SK-N-SH (cell line): ENCODE measurements around the gene CDK6. TPM values are rescaled to one million over a fixed set of nuclear protein-coding genes. Genes with fewer than 3 reads are reported as not detected.

Experiments used
- CTCF ChIA-PET: fragments of 300-600, 350-600 bp; formaldehyde crosslinking; extraction: SDS; loops from one replicate; lab custom pipeline; 2021; lab: Yijun Ruan, JAX
- POLR2A ChIA-PET: fragments of 350-600 bp; sonication (Branson Sonifier 250); formaldehyde crosslinking; extraction: SDS; loops from one replicate; lab custom pipeline; 2020; ENCODE audit warnings: antibody characterized with exemption, inconsistent platforms; lab: Yijun Ruan, JAX
- DNase-seq: peaks from one replicate; pipeline ENCODE4 v3.0.0; 2012
- H2AFZ ChIP-seq: fragments of 200-600 bp; sonication (generic); 2 replicates; pipeline ENCODE4 v1.8.1; 2016; ENCODE audit warnings: antibody characterized with exemption, mild to moderate bottlenecking, low read depth
- H3F3A ChIP-seq: fragments of 200-600 bp; sonication (generic); replicated peaks from 2 replicates; pipeline ENCODE3; 2016; ENCODE audit warnings: antibody characterized with exemption, mild to moderate bottlenecking; ENCODE audit not compliant: insufficient read depth
- H3K27ac ChIP-seq, 2 experiments: fragments of 200-500 bp in 1 of 2; fragments of 200-600 bp in 1 of 2; sonication (Bioruptor generic) in 1 of 2; sonication (generic), shearing (Covaris generic) in 1 of 2; 2 replicates each; pipeline versions ENCODE4 v1.5.1 to v1.6.1; 2014 to 2016; ENCODE audit warnings: low read depth in 2 of 2, inconsistent platforms in 1 of 2, low read length in 1 of 2, mild to moderate bottlenecking in 1 of 2, mixed read lengths in 1 of 2
- H3K27me3 ChIP-seq: fragments of 200-600 bp; sonication (generic), shearing (Covaris generic); 2 replicates; pipeline ENCODE4 v1.6.1; 2016; ENCODE audit warnings: mixed run types; ENCODE audit not compliant: insufficient read depth
- H3K36me3 ChIP-seq, 2 experiments: fragments of 200-500 bp in 1 of 2; fragments of 200-600 bp in 1 of 2; sonication (Bioruptor generic) in 1 of 2; sonication (generic) in 1 of 2; replicated peaks in 1 of 2; 2 replicates each; pipeline versions ENCODE3 to v1.5.1; 2014 to 2016; ENCODE audit warnings: low read length in 1 of 2, mild to moderate bottlenecking in 1 of 2; ENCODE audit not compliant: insufficient read depth in 2 of 2, control insufficient read depth in 1 of 2
- H3K4me1 ChIP-seq, 2 experiments: fragments of 200-500 bp in 1 of 2; fragments of 200-600 bp in 1 of 2; sonication (Bioruptor generic) in 1 of 2; sonication (generic), shearing (Covaris generic) in 1 of 2; 2 replicates each; pipeline versions ENCODE4 v1.5.1 to v1.6.1; 2014 to 2016; ENCODE audit warnings: low read depth in 1 of 2, low read length in 1 of 2, mixed run types in 1 of 2; ENCODE audit not compliant: insufficient read depth in 2 of 2, control insufficient read depth in 1 of 2
- H3K4me2 ChIP-seq: fragments of 200-600 bp; sonication (generic), shearing (Covaris generic); 2 replicates; pipeline ENCODE4 v1.6.1; 2017; ENCODE audit warnings: mixed run types
- H3K4me3 ChIP-seq, 2 experiments: fragments of 200-500 bp in 1 of 2; fragments of 200-600 bp in 1 of 2; sonication (Bioruptor generic) in 1 of 2; sonication (generic), shearing (Covaris generic) in 1 of 2; 2 replicates each; pipeline versions ENCODE4 v1.5.1 to v1.8.1; 2014 to 2016; ENCODE audit warnings: low read depth in 2 of 2, inconsistent platforms in 1 of 2, low read length in 1 of 2, mild to moderate bottlenecking in 1 of 2, mixed read lengths in 1 of 2, moderate library complexity in 1 of 2
- H3K79me2 ChIP-seq: fragments of 200-600 bp; sonication (generic); 2 replicates; pipeline ENCODE4 v1.8.1; 2017; ENCODE audit warnings: mild to moderate bottlenecking; ENCODE audit not compliant: insufficient read depth
- H3K9ac ChIP-seq: fragments of 200-600 bp; sonication (generic); 2 replicates; pipeline ENCODE4 v1.6.1; 2017; ENCODE audit warnings: mixed run types
- H3K9me2 ChIP-seq: fragments of 200-600 bp; sonication (generic); 2 replicates; pipeline ENCODE4 v1.6.1; 2017; ENCODE audit warnings: mixed run types
- H3K9me3 ChIP-seq: fragments of 200-600 bp; sonication (generic); 2 replicates; pipeline ENCODE4 v1.6.1; 2017; ENCODE audit warnings: mixed run types, mild to moderate bottlenecking, moderate library complexity
- H4K20me1 ChIP-seq: fragments of 200-600 bp; sonication (generic); 2 replicates; pipeline ENCODE4 v1.6.1; 2017; ENCODE audit warnings: mild to moderate bottlenecking, mixed run types; ENCODE audit not compliant: insufficient read depth
- CHD2 ChIP-seq: fragments of 150-350 bp; IDR thresholded peaks from 2 replicates; pipeline ENCODE4 v1.6.1; 2018; ENCODE audit warnings: low read length; ENCODE audit not compliant: partially characterized antibody
- ELF1 ChIP-seq: IDR thresholded peaks from 2 replicates; pipeline ENCODE4 v1.4.0; 2012
- EP300 ChIP-seq, 2 experiments: IDR thresholded peaks; 2 replicates each; pipeline versions ENCODE4 v1.4.0 to v1.6.1; 2012; ENCODE audit warnings: borderline replicate concordance in 1 of 2, low read depth in 1 of 2, low read length in 1 of 2
- EZH2phosphoT487 ChIP-seq: fragments of 200-600 bp; sonication (generic); IDR thresholded peaks from 2 replicates; pipeline ENCODE4 v1.6.1; 2017; ENCODE audit warnings: low read depth, mixed run types, mild to moderate bottlenecking, antibody characterized with exemption, moderate library complexity, borderline replicate concordance
- FOXM1 ChIP-seq: IDR thresholded peaks from 2 replicates; pipeline ENCODE4 v1.4.0; 2012; ENCODE audit warnings: low read depth, mild to moderate bottlenecking
- GABPA ChIP-seq: IDR thresholded peaks from 2 replicates; pipeline ENCODE4 v1.4.0; 2012; ENCODE audit warnings: low read depth, mild to moderate bottlenecking
- GATA2 ChIP-seq: sonication (generic); formaldehyde crosslinking; IDR thresholded peaks from 2 replicates; pipeline ENCODE4 v1.5.0; 2020; ENCODE audit warnings: mild to moderate bottlenecking, missing genetic modification reagents
- MEF2A ChIP-seq: IDR thresholded peaks from 2 replicates; pipeline ENCODE4 v1.4.0; 2012; ENCODE audit warnings: low read depth, borderline replicate concordance
- NFIC ChIP-seq: IDR thresholded peaks from 2 replicates; pipeline ENCODE4 v1.4.0; 2012; ENCODE audit warnings: borderline replicate concordance
- RAD21 ChIP-seq: IDR thresholded peaks from 2 replicates; pipeline ENCODE4 v1.6.1; 2012; ENCODE audit warnings: mild to moderate bottlenecking, low read length
- RFX5 ChIP-seq: IDR thresholded peaks from 2 replicates; pipeline ENCODE4 v1.6.1; 2012; ENCODE audit warnings: mild to moderate bottlenecking, improper control_type of control experiment, low read length
- SMC3 ChIP-seq: IDR thresholded peaks from 2 replicates; pipeline ENCODE4 v1.6.1; 2012; ENCODE audit warnings: low read depth, low read length, improper control_type of control experiment
- TAF1 ChIP-seq: IDR thresholded peaks from 2 replicates; pipeline ENCODE4 v1.6.1; 2012; ENCODE audit warnings: low read depth, mild to moderate bottlenecking, low read length, moderate library complexity, borderline replicate concordance
- TEAD4 ChIP-seq: IDR thresholded peaks from 2 replicates; pipeline ENCODE4 v1.4.0; 2012; ENCODE audit warnings: mild to moderate bottlenecking, borderline replicate concordance; ENCODE audit not compliant: insufficient read depth
- WGBS: methylation state at CpG from one replicate; pipeline ENCODE4 v1.1.6; 2017; ENCODE audit warnings: low lambda C conversion rate; 5-methylcytosine and 5-hydroxymethylcytosine counted together
- polyA plus RNA-seq, 3 experiments: library from polyadenylated mRNA; depleted of rRNA; stranded (reverse); fragments of >200 nt; gene quantifications; 2 replicates each; pipeline ENCODE4 v1.2.3, GENCODE V29; 2012
- TF ChIP-seq, protein P1 (sequence below): fragments of 200-600 bp; sonication (generic); IDR thresholded peaks from 2 replicates; pipeline ENCODE4 v1.6.1; 2017; ENCODE audit warnings: antibody characterized with exemption, mild to moderate bottlenecking, moderate library complexity
- TF ChIP-seq, protein P2 (sequence below): IDR thresholded peaks from 2 replicates; pipeline ENCODE4 v1.6.1; 2012; ENCODE audit warnings: mild to moderate bottlenecking, low read depth, low read length, moderate library complexity
- TF ChIP-seq, protein P3 (sequence below): fragments of 150-350 bp; IDR thresholded peaks from 2 replicates; pipeline ENCODE4 v1.6.1; 2016; ENCODE audit warnings: mild to moderate bottlenecking, low read depth, low read length

Gene CDK6
- polyA plus RNA-seq, 1 of the 3 experiments (the other 2 are of a cell fraction), result 30.3 TPM

DNA sequence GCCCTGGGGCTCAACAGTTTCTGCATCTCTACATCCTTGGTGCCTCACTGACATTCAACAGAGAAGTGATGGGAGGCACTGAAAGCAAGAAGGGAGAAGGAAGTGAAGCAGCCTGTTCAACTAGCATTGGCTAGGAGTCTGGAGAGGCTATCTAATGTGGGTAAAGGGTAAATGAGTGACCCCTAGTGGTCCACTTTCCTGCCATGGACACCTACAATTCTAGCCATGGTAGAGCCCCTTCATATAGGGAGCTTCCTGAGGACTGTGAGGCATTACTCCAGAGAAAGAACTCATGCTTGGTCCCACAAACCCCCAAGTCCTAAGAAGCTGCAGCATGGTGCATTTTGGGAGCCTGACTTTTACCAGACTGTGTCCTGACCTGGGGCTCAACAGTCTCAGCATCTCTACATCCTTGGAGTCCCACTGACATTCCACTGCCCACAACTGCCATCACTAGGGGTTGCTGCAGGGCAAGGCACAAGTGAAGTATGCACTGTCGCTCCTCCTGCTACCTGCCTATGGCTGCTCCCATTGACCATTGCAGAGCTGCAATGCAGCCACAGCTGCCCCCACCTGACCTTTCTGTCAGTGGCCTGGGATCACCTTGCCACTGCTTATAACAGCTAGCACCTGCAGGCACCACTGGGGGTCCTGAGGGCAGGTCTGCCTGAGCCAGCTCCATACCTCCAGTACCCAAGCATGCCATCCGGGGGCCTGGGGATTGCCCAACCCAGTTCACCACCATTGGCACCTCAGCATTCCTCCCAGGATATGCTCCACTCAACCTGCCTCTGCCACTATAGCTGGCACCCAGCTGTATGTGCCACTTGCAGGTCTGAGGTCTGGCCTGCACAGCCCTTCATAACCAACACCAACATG is 44.1 kb upstream of the CDK6 start:
- H3K4me2 ChIP-seq, result no peak overlapping the region
- 60% methylated on average over 2 of the region's 2 CpGs for WGBS
- ChIA-PET CTCF (interaction anchor here (0.9 to 1.3 kb wide), 4 partner anchors 11 to 260 kb away, joined by 3 read pairs; no protein-coding TSS in a partner anchor), POLR2A (no interaction called here)
- TF ChIP-seq RAD21, result peak; percentile 68
- TF ChIP-seq RFX5, result no peak
- TF ChIP-seq SMC3, result peak; percentile 44; the same call in 1 of the 2 replicates
- TF ChIP-seq, protein P1, sequence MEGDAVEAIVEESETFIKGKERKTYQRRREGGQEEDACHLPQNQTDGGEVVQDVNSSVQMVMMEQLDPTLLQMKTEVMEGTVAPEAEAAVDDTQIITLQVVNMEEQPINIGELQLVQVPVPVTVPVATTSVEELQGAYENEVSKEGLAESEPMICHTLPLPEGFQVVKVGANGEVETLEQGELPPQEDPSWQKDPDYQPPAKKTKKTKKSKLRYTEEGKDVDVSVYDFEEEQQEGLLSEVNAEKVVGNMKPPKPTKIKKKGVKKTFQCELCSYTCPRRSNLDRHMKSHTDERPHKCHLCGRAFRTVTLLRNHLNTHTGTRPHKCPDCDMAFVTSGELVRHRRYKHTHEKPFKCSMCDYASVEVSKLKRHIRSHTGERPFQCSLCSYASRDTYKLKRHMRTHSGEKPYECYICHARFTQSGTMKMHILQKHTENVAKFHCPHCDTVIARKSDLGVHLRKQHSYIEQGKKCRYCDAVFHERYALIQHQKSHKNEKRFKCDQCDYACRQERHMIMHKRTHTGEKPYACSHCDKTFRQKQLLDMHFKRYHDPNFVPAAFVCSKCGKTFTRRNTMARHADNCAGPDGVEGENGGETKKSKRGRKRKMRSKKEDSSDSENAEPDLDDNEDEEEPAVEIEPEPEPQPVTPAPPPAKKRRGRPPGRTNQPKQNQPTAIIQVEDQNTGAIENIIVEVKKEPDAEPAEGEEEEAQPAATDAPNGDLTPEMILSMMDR, result peak; percentile 38
- peaks cover 7% of the 10 kb centered on the region; the same call in 1 of the 2 replicates for H3K9me3 ChIP-seq
- no peaks in the 10 kb centered on the region for H3K79me2 ChIP-seq
- H4K20me1 ChIP-seq, result no peaks in the 10 kb centered on the region
- no peak overlapping the region for H2AFZ ChIP-seq
- H3K4me3 ChIP-seq, result no peak overlapping the region
- H3K27ac ChIP-seq, result no peak overlapping the region
- no peaks in the 10 kb centered on the region for H3K27me3 ChIP-seq
- no peaks in the 10 kb centered on the region for H3F3A ChIP-seq
- DNase-seq, result peak; percentile 39
- no peaks in the 10 kb centered on the region for H3K36me3 ChIP-seq
- no peaks in the 10 kb centered on the region for H3K4me1 ChIP-seq
- no peak overlapping the region for H3K9ac ChIP-seq
- no peaks in the 10 kb centered on the region for H3K9me2 ChIP-seq

DNA sequence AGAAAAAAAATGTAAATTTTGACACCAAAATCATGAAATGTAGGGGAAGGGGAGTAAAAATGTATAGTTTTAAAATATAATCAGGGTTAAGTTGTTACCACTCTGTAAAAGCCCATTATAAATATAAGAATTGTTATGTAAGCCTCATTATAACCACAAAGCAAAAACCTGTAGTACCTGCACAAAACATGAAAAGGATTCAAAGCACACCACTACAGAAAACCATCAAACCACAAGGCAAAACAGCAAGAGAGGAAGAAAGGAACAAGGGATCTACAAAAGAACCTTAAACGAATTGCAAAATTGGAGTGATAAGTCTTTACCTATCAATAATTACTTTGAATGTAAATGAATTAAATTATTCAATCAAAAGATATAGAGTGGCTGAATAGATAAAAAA is 41.0 kb upstream of the CDK6 start:
- H3K9me2 ChIP-seq, result no peaks in the 10 kb centered on the region
- no peak for DNase-seq
- ChIA-PET CTCF (no interaction called here), POLR2A (no interaction called here)
- peaks cover 0 to 4% of the 10 kb centered on the region in 2 experiments; a peak in 2 of 4 replicates for H3K4me1 ChIP-seq
- no peak overlapping the region for H3K9ac ChIP-seq
- no peak overlapping the region for H3K27ac ChIP-seq
- H3K79me2 ChIP-seq, result no peaks in the 10 kb centered on the region
- H3K36me3 ChIP-seq, result no peaks in the 10 kb centered on the region
- 80% methylated on average over 1 of the region's 1 CpG for WGBS
- no peak overlapping the region for H2AFZ ChIP-seq
- H3K27me3 ChIP-seq, result no peaks in the 10 kb centered on the region
- H4K20me1 ChIP-seq, result no peaks in the 10 kb centered on the region
- no peaks in the 10 kb centered on the region for H3F3A ChIP-seq
- H3K4me2 ChIP-seq, result no peak overlapping the region
- H3K4me3 ChIP-seq, result no peak overlapping the region
- H3K9me3 ChIP-seq, result peaks cover 7% of the 10 kb centered on the region; the same call in 1 of the 2 replicates
- TF ChIP-seq EP300 (IDR thresholded peaks at IDR 0.05; ENCODE audit: borderline replicate concordance in 1 of 2, low read depth in 1 of 2, low read length in 1 of 2) (no peak), TEAD4 (no peak), CHD2 (no peak), FOXM1 (no peak), ELF1 (no peak), TAF1 (no peak), GABPA (no peak), GATA2 (no peak), MEF2A (no peak), SMC3 (no peak), EZH2phosphoT487 (no peak), NFIC (no peak)
- TF ChIP-seq, protein P2, sequence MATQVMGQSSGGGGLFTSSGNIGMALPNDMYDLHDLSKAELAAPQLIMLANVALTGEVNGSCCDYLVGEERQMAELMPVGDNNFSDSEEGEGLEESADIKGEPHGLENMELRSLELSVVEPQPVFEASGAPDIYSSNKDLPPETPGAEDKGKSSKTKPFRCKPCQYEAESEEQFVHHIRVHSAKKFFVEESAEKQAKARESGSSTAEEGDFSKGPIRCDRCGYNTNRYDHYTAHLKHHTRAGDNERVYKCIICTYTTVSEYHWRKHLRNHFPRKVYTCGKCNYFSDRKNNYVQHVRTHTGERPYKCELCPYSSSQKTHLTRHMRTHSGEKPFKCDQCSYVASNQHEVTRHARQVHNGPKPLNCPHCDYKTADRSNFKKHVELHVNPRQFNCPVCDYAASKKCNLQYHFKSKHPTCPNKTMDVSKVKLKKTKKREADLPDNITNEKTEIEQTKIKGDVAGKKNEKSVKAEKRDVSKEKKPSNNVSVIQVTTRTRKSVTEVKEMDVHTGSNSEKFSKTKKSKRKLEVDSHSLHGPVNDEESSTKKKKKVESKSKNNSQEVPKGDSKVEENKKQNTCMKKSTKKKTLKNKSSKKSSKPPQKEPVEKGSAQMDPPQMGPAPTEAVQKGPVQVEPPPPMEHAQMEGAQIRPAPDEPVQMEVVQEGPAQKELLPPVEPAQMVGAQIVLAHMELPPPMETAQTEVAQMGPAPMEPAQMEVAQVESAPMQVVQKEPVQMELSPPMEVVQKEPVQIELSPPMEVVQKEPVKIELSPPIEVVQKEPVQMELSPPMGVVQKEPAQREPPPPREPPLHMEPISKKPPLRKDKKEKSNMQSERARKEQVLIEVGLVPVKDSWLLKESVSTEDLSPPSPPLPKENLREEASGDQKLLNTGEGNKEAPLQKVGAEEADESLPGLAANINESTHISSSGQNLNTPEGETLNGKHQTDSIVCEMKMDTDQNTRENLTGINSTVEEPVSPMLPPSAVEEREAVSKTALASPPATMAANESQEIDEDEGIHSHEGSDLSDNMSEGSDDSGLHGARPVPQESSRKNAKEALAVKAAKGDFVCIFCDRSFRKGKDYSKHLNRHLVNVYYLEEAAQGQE, result no peak
- TF ChIP-seq, protein P1, result no peak
- TF ChIP-seq, protein P3, sequence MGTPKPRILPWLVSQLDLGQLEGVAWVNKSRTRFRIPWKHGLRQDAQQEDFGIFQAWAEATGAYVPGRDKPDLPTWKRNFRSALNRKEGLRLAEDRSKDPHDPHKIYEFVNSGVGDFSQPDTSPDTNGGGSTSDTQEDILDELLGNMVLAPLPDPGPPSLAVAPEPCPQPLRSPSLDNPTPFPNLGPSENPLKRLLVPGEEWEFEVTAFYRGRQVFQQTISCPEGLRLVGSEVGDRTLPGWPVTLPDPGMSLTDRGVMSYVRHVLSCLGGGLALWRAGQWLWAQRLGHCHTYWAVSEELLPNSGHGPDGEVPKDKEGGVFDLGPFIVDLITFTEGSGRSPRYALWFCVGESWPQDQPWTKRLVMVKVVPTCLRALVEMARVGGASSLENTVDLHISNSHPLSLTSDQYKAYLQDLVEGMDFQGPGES, result no peak
